HepG2 (cell line): Measurements from ENCODE around the gene KIAA1755. TPM values are rescaled to one million over a fixed set of nuclear protein-coding genes. Genes with fewer than 3 reads are reported as not detected.

Source experiments
- BHLHE40 ChIP-seq: IDR thresholded peaks from 2 replicates; pipeline ENCODE4 v1.6.1; 2011; ENCODE audit warnings: low read length, improper control_type of control experiment
- FOXP1 ChIP-seq, 2 experiments: fragments of 450-650 bp in 1 of 2; IDR thresholded peaks; 2 replicates each; pipeline ENCODE4 v1.6.1; 2017 to 2018; ENCODE audit warnings: antibody characterized with exemption in 1 of 2
- HMGXB3 ChIP-seq: sonication (generic); formaldehyde crosslinking; IDR thresholded peaks from 2 replicates; pipeline ENCODE4 v1.4.0; 2020; ENCODE audit warnings: missing genetic modification reagents, borderline replicate concordance
- IKZF5 ChIP-seq: IDR thresholded peaks from 2 replicates; pipeline ENCODE4 v1.6.1; 2018; ENCODE audit warnings: missing genetic modification reagents, mild to moderate bottlenecking, missing compliant biosample characterization
- LRRFIP1 ChIP-seq: sonication (generic); formaldehyde crosslinking; conservative IDR thresholded peaks from 2 replicates; pipeline ENCODE4 v1.4.0; 2020; ENCODE audit warnings: missing genetic modification reagents
- MYNN ChIP-seq: sonication (generic); formaldehyde crosslinking; IDR thresholded peaks from 2 replicates; pipeline ENCODE4 v1.4.0; 2020; ENCODE audit warnings: mild to moderate bottlenecking, low read depth, missing genetic modification reagents
- NFKB2 ChIP-seq: sonication (generic); formaldehyde crosslinking; IDR thresholded peaks from 2 replicates; pipeline ENCODE4 v1.4.0; 2020; ENCODE audit warnings: missing genetic modification reagents, borderline replicate concordance
- NRL ChIP-seq: sonication (generic); formaldehyde crosslinking; IDR thresholded peaks from 2 replicates; pipeline ENCODE4 v1.5.0; 2020; ENCODE audit warnings: missing genetic modification reagents, mild to moderate bottlenecking, moderate library complexity, borderline replicate concordance
- PCBP2 ChIP-seq: fragments of 200-400 bp; formaldehyde crosslinking; optimal IDR thresholded peaks from 2 replicates; pipeline ENCODE3; 2018; ENCODE audit warnings: low read length, low read depth; ENCODE audit not compliant: poor library complexity, severe bottlenecking
- RXRA ChIP-seq: sonication (generic); formaldehyde crosslinking; IDR thresholded peaks from 2 replicates; pipeline ENCODE4 v1.5.1; 2020; ENCODE audit warnings: missing genetic modification reagents
- ZBTB38 ChIP-seq: sonication (generic); formaldehyde crosslinking; IDR thresholded peaks from 2 replicates; pipeline ENCODE4 v1.5.1; 2020; ENCODE audit warnings: mild to moderate bottlenecking, missing genetic modification reagents
- ZKSCAN1 ChIP-seq: fragments of 150-350 bp; IDR thresholded peaks from 2 replicates; pipeline ENCODE4 v1.6.1; 2014; ENCODE audit warnings: low read length
- ZNF329 ChIP-seq: sonication (generic); formaldehyde crosslinking; IDR thresholded peaks from 2 replicates; pipeline ENCODE4 v1.9.0; 2021; ENCODE audit warnings: low read depth, mild to moderate bottlenecking, missing genetic modification reagents
- ZNF343 ChIP-seq: sonication (generic); formaldehyde crosslinking; IDR thresholded peaks from 2 replicates; pipeline ENCODE4 v1.4.0; 2020; ENCODE audit warnings: mild to moderate bottlenecking, missing genetic modification reagents
- ZNF589 ChIP-seq: sonication (generic); formaldehyde crosslinking; conservative IDR thresholded peaks from 2 replicates; pipeline ENCODE4 v1.8.0; 2022; ENCODE audit warnings: mild to moderate bottlenecking, moderate library complexity, missing genetic modification reagents
- ZNF629 ChIP-seq: sonication (generic); formaldehyde crosslinking; conservative IDR thresholded peaks from 2 replicates; pipeline ENCODE4 v1.5.0; 2020; ENCODE audit warnings: missing genetic modification reagents
- ZNF691 ChIP-seq: sonication (generic); formaldehyde crosslinking; IDR thresholded peaks from 2 replicates; pipeline ENCODE4 v1.4.0; 2020; ENCODE audit warnings: missing genetic modification reagents, low read depth, mild to moderate bottlenecking, borderline replicate concordance
- ZNF724P ChIP-seq: sonication (generic); formaldehyde crosslinking; IDR thresholded peaks from 2 replicates; pipeline ENCODE4 v1.8.0; 2022; ENCODE audit warnings: missing genetic modification reagents, borderline replicate concordance
- ZNF850 ChIP-seq: sonication (generic); formaldehyde crosslinking; conservative IDR thresholded peaks from 2 replicates; pipeline ENCODE4 v1.9.0; 2021; ENCODE audit warnings: mild to moderate bottlenecking, missing genetic modification reagents
- ZSCAN20 ChIP-seq: sonication (generic); formaldehyde crosslinking; IDR thresholded peaks from 2 replicates; pipeline ENCODE4 v1.4.0; 2020; ENCODE audit warnings: missing genetic modification reagents, mild to moderate bottlenecking, borderline replicate concordance
- polyA plus RNA-seq, 8 experiments: library from polyadenylated mRNA; depleted of rRNA in 3 of 8; stranded (reverse) in 7 of 8; unstranded in 1 of 8; fragments of >200 nt; fragmentation: Illumina TruSeq in 4 of 8; extraction: Trizol in 4 of 8; gene quantifications; 2 replicates each; pipeline versions ENCODE4 v1.2.1 to v1.2.3, GENCODE V29; 2011 to 2016; ENCODE audit warnings: low read depth in 4 of 8, missing spikeins in 1 of 8, mixed read lengths in 1 of 8; ENCODE audit not compliant: insufficient read depth in 1 of 8
- total RNA-seq, 5 experiments: library from RNA; depleted of rRNA; stranded (reverse); fragments of >200 nt; fragmentation: Illumina TruSeq; extraction: Trizol; gene quantifications; 2 replicates each; pipeline ENCODE4 v1.2.3, GENCODE V29; 2016; ENCODE audit warnings: low read depth in 1 of 5

Gene KIAA1755
- total and polyA plus RNA-seq, 2 of the 13 experiments (the other 11 are each of a cell fraction or from before 2014, with no cell fraction given), result 0.04 TPM; not detected in 1

GRCh38 chr20:38167851-38168760 is 92.4 kb downstream of the KIAA1755 start (continued):
- TF ChIP-seq MYNN (CRISPR knock-in tag) (no peak), ZNF329 (CRISPR knock-in tag) (no peak), FOXP1 (IDR thresholded peaks at IDR 0.05) (no peak), FOXP1 (CRISPR knock-in tag; IDR thresholded peaks at IDR 0.05) (no peak), LRRFIP1 (CRISPR knock-in tag) (no peak), ZNF850 (no peak), ZNF724P (no peak), ZKSCAN1 (no peak), BHLHE40 (no peak), ZNF343 (CRISPR knock-in tag) (0 out of 2 replicates have a peak, but pooled peaks have one; percentile 15), RXRA (CRISPR knock-in tag) (peak; percentile 93), ZNF589 (CRISPR knock-in tag) (no peak), NRL (0 out of 2 replicates have a peak, but pooled peaks have one; percentile 15), ZNF691 (CRISPR knock-in tag) (peak; percentile 77; the same call in 1 of the 2 replicates), ZSCAN20 (CRISPR knock-in tag) (no peak), PCBP2 (no peak), ZNF629 (CRISPR knock-in tag) (peak; percentile 2), ZBTB38 (peak; percentile 40; the same call in 1 of the 2 replicates), HMGXB3 (CRISPR knock-in tag) (no peak; the same call in none of the 2 replicates), IKZF5 (CRISPR knock-in tag) (peak; percentile 38; the same call in 1 of the 2 replicates), NFKB2 (CRISPR knock-in tag) (no peak; the same call in 1 of the 2 replicates)
